ENCODE data around the gene LUZP2.

The LUZP2 gene

GRCh38 chr11:25066706-25067105 is 569.9 kb downstream of the LUZP2 start:
- H3K27ac ChIP-seq, result no peak overlapping the region
- TF ChIP-seq ZFX (IDR thresholded peaks at IDR 0.05; ENCODE audit: borderline replicate concordance), result no peak
- TF ChIP-seq, protein P1, sequence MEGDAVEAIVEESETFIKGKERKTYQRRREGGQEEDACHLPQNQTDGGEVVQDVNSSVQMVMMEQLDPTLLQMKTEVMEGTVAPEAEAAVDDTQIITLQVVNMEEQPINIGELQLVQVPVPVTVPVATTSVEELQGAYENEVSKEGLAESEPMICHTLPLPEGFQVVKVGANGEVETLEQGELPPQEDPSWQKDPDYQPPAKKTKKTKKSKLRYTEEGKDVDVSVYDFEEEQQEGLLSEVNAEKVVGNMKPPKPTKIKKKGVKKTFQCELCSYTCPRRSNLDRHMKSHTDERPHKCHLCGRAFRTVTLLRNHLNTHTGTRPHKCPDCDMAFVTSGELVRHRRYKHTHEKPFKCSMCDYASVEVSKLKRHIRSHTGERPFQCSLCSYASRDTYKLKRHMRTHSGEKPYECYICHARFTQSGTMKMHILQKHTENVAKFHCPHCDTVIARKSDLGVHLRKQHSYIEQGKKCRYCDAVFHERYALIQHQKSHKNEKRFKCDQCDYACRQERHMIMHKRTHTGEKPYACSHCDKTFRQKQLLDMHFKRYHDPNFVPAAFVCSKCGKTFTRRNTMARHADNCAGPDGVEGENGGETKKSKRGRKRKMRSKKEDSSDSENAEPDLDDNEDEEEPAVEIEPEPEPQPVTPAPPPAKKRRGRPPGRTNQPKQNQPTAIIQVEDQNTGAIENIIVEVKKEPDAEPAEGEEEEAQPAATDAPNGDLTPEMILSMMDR (IDR thresholded peaks at IDR 0.05), result no peak

DNA sequence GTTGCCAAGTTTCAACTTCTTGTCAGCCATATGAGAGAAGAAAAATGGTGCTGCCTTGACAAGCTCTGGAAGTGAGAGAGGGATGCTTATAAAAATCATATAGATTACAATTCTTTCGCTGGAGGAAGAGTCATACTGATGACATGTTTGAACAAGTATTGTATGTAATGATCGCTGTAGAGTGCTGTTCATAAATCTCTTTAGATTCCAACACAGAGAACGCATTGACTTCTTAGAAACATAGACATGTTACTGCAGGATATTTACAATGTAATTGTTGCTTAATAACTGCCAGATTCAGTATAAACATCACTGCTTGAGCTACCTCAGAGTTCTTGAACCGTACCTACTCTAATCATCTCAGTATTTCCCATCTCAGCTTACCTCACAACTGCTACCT is 571.6 kb downstream of the LUZP2 start:
- no peak overlapping the region for H3K27ac ChIP-seq
- TF ChIP-seq ZFX (IDR thresholded peaks at IDR 0.05; ENCODE audit: borderline replicate concordance), result no peak

GRCh38 chr11:25094085-25094802 is 597.4 kb downstream of the LUZP2 start:
- H3K27ac ChIP-seq, result no peak overlapping the region

DNA sequence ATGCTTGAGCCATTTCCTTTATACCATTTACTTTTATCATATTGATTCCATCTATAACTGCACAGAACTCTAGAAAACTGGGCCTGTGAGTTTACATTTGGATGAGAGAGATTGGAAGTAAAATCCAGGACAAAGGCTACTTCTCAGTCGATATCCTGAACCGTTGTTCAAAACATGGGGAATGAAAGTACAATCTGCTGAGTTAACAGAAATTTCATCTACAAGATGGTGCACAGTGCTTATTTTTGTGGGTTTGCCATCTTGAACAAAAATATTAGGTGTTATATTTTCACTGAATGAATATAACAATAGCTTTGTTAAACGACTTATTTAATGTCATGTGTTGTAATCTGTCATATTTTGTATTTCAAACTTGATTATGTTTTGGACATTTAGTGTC is 622.6 kb downstream of the LUZP2 start:
- TF ChIP-seq, protein P1 (IDR thresholded peaks at IDR 0.05), result no peak
- TF ChIP-seq ZFX (IDR thresholded peaks at IDR 0.05; ENCODE audit: borderline replicate concordance), result no peak

More at GRCh38 chr11:25094085-25094802, 597.4 kb downstream of the LUZP2 start:
- TF ChIP-seq, protein P1 (IDR thresholded peaks at IDR 0.05), result no peak
- no peak for TF ChIP-seq ZFX (IDR thresholded peaks at IDR 0.05; ENCODE audit: borderline replicate concordance)

More for the DNA sequence above, 622.6 kb downstream of the LUZP2 start:
- H3K27ac ChIP-seq, result no peak overlapping the region

All from 22Rv1 (cell line).